Stimulated activated CD8-positive, alpha-beta memory T cell treated with anti-CD3 and anti-CD28 coated beads, Interleukin-2, amount 100 ng/mL, for 48 hours (primary cell): ENCODE measurements around the gene DMRTC2.
"Not testable (repeated sequence)": the region's sequence is repeated elsewhere in the genome, so short reads cannot be mapped to it uniquely, and the experiment has no call there.

Experiments used
- DNase-seq, 2 donors: peaks; one replicate each; pipeline ENCODE4 v3.0.0-alpha.2; 2020; ENCODE audit warnings: low read depth in 2 of 2

Gene DMRTC2

DNA sequence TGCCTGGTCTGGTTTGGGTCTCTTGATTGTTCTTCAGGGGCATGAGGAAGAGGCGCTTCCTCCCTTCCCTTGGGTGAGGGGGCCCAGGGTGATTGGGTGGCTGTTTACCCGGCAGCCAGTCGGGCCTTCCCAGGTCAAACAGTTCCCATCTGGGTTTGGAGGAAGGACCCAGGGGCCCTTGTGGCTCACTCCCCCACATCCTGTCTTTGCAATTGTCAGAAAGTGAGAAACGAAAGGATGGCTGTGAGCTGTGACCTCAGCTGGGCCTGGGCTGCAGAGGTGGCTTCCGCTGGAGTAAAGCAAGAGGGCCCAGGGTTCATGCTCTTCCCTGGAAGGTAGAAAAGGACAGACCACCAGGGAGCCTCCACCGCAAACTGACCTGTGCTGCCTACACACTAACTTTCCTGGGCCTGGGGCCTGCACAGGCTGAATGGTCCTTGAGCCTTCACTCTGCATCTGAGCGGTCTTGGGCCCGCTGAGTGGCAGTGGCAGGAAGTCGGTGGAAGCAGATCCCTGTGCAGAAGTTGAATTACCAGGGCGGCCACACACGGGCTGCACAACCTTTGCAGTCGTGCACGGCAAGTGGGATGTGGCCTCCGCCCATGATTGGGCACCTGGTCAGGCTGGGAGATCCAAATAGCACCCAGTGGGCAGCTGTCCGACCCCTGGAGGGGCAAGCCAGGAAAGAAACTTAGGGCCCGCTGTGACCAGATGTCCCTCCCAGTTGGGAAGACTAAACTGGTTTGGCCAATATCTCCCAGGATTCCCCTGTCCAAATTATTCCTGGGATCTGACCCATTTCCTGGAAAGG is 26.9 kb downstream of the DMRTC2 start:
- peak in 1 of 2 donors; percentile 62 for DNase-seq

DNA sequence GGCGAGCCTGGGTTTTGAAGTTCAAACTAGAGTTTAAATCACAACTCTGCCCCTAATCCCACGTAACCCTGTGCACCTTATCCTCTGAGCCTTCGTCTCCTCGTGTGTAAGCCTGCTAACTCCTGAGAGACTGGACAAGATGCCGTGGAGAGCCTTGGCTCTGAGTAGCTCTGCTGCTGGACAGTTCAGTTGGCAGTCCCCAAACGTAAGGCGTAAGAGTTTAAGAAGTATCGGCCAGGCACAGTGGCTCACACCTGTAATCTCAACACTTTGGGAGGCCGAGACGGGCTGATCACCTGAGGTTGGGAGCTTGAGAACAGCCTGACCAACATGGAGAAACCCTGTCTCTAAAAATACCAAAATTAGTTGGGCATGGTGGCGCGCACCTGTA is 27.5 kb downstream of the DMRTC2 start:
- DNase-seq, result no peak

DNA sequence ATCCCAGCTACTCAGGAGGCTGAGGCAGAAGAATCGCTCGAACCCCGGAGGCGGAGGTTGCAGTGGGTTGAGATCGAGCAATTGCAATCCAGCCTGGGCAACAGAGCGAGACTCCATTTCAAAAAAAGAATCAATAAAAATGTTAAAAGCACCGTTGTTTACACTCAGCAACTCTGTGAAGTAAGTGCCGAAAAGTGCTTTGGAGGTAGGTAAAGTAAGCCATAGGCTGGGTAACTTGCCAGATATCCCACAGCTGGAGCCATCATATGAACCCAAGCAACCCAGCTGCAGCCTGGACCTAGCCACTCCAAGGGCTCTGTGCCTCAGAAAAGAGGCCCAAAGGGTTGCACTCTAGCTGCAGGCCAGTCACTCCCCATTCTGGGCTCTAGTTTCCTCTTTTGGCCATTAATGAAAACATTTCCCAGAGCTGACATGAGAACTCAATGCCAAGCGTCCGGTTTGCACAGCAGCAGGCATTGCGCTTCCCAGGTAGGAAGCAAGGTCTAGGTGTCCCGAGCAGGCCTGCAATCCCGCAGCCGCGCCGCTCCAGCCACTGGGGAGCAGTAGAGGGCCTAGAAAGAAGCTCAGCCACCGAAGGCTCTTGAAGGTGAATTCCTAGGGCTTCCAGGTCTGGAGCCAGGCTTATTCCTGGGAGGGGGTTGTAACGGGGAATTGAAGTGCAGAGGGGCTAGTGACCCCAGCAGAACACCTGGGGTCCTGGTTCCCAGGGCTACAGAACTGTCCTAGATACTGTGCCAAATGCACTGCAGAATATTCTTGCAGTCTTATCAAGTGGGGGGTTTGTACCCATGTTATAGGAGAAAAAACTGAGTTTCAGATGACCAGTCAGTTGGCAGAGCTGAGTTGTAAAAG is 28.2 kb downstream of the DMRTC2 start:
- DNase-seq, result no peak

DNA sequence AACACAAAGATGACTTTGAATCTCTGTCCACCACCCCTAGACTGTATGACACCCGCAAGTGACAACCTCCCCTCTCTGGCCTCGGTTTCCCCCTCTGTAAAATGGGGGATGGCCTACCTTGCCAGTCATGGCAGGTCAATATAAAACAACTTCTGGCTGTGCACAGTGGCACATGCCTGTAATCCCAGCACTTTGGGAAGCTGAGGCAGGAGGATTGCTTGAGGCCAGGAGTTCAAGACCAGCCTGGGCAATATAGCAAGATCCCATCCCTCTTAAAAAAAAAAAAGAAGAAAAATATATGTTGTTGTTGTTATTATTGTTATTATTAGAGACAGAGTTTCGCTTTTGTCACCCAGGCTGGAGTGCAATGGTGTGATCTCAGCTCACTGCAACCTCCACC is 31.1 kb downstream of the DMRTC2 start:
- DNase-seq, result not testable (repeated sequence)

DNA sequence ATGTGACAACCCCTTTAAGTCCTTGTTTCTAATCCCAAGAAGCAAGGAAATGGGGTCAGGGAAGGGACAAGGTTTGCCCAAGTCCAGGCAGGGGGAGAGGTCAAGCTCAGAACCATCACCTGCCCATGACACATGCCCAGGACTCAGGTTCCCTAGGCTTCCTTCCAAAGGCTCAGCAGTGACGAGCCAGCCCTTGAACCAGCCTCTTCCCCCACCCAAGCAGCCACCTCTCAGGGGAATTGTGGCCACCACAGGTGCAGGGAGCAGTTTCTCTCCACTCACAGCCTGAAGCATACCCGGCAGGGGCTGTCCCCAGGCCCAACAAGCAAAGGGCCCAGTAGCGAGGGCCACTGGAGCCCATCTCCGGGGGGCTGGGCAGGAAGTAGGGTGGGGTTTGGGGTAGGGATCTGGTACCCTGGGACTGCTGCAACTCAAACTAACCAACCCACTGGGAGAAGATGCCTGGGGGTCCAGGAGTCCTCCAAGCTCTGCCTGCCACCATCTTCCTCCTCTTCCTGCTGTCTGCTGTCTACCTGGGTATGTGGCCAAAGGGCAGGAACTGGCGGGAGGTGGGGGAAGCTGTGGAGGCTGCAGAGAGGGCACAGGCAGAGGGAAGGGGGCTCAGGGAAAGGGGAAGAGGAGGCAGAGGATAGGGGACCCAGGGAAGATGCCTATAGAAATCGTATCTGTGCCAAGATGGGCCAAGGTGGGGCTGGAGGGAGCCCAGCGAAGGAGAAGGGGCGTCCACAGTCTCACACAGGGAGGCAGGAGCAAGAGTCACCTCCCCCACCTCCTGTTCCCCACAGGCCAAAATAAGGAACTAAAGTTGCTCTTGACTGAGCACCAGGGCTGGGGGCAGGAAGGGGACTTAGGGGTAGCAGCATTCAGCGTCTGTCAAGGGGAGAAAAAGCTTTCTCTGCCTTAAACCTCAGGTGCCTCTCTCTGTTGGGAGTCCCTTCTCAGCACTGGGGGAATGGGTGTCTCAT is 32.3 kb downstream of the DMRTC2 start, which contains the start of gene CD79A:
CD79A (plus strand) TSS at position 433 of the 986 bp plus-strand sequence; CDS start at position 459, 26 bp downstream.
- DNase-seq, result no peak

DNA sequence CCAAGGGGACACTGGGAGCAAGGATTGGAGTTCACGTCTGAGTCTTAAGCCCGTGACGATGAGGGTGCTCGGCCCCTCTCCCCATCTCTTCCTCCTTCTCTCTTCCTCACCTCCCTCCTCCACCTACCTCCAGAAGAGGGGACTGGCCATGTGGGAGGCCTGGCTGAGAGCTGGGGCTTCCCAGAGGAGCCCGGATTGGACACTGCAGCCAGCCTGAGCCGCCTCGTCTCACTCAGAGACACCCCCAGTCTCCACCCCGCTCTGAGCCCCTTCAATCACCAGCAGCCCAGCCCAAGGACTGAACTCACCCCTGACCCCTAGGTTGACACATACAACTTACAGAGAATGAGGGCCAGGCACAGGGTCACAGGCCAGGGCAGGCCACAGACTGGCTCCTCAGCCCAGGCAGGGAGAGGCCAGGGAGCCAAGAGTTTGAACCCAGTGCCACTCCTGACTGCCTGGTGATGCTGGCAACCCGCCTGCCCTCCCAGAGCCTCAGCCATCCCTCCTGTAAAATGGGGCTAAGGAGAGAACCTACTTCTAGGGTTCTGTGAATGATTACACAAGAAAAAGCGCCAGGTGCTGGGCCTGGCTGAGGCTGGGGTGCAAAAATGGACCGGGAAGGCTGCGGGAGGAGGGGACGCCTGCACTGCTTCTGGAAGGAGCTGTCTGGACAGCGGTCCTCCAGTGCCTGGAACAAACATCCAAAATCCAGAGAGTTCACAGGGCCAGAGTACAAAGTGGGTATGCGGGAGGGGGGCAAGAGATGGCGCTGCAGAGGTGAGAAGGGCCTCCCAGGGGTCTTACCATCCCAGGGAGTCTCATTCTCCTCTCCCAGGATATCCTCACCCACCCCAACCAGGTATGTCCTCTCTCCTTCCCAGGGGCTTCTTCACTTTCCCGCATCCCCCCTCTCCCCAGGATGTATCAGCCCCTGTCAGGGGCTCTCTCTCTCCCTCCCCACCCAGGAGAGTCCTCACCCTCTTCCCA is 33.4 kb downstream of the DMRTC2 start:
- DNase-seq, result no peak

DNA sequence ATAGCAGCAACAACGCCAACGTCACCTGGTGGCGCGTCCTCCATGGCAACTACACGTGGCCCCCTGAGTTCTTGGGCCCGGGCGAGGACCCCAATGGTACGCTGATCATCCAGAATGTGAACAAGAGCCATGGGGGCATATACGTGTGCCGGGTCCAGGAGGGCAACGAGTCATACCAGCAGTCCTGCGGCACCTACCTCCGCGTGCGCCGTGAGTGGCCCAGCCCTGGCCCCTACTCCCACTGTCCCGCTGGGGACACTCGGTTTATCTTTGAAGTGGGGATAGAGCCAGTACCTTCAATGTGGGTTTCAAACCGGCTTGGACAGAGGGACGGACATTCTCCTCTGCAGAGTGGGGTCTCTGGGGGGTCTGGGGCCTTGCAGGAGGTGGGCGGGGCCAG is 34.2 kb downstream of the DMRTC2 start:
- no peak for DNase-seq

DNA sequence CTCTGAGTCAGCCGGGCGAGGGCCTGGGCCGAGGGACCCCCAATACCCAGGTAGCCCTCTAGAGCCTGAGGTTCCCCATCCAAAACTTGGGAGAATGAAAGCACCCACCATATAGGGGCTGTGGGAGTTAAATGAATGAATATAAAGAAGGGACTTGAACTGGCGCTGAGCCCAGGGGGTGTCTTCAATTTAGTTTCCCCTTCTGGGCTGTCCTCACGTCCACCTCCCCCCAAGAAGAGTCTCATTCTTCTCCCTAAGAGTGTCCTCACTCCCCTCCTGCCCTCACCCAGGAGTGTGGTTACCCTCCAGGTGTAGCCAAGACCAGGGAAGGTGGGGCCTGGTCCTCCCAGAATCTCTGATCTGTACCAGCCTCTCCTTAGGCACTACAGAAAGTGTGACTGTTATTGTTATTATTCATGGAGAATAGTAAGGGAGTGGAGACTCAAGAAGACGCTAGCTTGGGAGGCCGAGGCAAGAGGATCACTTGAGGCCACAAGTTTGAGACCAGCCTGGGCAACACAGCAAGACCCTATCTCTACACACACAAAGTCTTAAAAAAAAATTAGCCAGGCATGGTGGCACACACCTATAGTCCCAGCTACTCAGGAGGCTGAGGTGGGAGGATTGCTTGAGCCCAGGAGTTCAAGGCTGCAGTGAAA is 35.0 kb downstream of the DMRTC2 start:
- no peak for DNase-seq

DNA sequence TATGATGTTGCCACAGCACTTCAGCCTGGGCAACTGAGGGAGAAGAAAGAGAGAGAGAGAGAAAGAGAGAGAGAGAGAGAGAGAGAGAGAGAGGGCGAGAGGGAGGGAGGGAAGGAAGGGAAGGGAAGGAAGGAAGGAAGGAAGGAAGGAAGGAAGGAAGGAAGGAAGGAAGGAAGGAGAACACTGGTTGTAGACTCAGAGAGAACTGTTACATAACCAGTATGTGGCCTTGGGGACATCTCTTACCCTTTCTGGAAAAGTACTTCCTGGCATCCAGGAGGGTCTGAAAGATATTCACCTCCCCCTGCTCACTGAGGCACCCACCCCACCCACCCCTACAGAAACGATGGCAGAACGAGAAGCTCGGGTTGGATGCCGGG is 35.5 kb downstream of the DMRTC2 start:
- DNase-seq, result no peak

DNA sequence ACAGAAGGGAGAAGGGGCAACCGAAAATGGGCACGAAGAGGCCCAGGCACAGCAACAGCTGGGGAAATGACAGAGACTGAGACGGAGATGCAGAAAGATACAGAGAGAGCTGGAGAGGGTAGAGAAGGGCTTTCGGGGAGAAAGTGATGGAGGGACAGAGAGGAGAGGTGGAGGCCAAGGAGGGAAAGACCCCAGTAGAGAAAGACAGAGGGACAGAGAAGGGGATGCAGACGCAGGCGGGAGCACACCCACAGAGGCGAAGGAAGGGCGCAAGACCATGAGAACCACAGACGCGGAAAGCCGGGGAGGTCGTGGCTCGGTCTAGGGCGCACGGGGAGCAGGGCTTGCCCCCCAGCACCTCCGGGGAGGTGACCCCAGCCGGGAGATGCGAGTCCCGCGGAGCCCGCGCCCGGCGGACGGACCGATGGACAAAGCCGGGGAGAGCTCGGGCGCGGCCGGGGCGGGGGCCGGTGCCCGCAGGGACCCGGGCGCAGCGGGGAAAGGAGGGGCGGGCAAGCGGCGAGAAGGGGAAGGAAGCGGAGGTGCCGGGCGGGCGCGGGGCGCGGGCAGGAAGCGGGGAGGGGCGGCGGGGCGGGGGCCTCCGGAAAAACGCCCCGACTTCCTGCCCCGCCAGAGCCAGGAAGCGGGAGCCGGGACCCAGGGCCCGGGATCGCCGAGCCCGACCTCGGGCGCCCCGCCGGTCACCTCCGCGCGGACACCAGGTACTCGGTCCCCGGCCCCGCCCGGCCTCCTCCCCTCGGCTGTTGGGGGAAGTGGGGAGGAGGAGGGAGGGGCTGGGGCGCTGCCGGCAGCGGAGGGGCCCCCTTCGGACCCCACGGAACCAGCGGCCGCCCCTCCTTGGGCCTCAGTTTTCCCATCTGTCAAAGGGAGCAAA is 38.0 kb downstream of the DMRTC2 start, which contains the start of gene ARHGEF1:
ARHGEF1 (plus strand) TSS at position 617 of the 895 bp plus-strand sequence. CDS start 4,899 bp downstream, outside the sequence.
- no peak for DNase-seq

DNA sequence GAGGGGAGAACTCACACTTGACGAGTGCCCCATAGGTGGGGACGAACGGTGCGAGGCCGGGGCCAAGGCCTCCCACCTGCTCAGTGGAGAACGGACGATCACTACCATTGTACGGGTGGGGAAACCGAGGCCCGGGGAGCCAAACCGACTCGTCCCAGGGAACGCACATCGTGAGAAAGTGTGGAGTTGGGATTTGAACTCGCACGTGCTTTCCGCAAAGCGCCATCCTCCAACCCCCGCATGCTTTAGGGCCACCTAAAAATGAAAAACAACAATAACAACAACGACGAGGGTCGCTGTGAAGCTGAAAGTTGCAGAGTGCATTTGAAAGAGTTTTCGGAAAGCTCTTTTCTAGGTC is 38.6 kb downstream of the DMRTC2 start:
- DNase-seq, result no peak

DNA sequence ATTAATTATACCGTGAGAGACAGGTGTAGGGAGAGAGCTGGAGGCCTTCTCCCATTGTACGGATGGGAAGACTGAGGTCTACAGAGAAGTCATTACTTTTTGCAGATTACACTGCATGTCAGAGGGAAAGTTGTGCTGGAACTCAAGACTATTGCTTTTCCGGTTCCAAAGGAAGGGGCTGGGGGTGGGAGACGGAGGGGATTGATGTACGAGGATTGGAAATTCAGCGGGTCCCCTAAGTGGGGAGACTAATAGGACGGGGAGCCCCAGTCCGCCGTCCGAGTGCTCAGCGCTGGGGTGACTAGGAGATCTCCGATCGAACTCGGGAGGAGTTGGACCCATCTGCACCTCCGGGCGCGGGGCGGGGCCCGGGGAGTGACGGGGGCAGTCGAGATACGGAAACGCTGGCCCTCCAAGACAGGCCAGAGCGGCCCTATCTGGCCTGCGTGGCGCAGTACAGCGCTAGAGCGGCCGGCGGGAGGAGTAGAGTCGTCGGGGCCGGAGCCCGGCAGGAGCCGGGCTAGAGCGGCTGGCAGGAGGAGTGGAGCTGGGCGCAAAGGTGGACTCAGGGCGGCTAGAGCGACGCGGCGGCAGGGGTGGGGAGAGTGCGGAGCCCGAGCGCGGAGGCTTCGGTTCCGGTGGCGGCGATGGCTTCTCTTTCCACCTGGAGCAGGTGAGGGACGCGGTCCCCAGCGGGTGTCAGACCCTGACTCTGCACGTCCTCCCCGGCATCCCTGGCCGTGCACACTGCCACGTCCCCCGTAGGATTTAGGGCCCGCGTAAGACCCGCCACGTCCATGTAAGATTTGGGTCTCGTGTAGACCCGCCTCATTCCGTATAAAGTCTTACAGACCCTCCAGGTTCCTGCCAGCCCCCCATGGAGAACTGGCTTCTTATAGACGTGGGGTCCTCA is 39.2 kb downstream of the DMRTC2 start:
- DNase-seq, result peak; percentile 87 to 91

DNA sequence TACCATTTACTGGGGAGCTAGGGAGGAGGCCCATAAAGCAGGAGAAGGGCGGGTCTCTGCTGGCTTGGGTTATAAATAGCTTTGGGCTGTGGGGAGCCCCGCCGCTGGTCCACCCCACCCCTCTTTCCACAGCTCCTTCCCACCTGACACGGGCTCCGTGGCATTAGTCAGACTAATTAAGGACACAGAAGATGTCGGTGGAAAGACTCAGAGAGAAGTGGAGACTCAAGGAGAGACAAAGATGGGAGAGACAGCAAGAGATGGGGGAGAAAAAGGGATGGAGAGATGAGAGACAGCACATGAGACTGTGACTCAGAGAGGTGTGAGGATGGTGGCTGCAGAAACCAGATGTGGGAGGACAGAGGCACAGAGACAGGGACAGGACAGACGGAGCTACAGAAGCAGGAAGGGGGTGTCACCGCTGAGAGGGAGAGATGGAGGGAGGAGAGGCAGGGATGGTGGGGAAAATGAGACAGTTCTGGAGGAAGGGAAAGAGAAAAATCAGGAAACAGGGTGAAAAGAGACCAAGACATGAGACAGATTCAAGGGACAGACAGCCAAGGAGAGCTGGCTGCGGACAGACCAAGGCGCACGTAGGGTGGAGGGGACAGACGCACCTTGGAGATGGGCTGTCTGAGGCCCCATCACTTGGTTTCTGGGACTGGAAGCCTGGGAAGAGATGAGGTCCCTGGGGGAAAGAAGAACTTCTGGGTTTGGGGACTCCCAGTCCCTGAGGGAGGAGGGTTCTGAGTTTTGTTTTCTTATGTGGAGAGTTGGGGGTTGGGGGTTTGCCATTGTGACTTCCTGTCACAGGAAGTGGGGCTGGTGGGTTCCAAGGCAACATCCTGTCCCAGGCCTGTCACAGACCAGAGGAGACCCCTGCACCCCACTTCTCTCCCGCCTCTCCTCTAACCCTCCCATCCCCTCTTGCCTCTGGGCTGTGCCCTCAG is 42.2 kb downstream of the DMRTC2 start:
- no peak for DNase-seq

DNA sequence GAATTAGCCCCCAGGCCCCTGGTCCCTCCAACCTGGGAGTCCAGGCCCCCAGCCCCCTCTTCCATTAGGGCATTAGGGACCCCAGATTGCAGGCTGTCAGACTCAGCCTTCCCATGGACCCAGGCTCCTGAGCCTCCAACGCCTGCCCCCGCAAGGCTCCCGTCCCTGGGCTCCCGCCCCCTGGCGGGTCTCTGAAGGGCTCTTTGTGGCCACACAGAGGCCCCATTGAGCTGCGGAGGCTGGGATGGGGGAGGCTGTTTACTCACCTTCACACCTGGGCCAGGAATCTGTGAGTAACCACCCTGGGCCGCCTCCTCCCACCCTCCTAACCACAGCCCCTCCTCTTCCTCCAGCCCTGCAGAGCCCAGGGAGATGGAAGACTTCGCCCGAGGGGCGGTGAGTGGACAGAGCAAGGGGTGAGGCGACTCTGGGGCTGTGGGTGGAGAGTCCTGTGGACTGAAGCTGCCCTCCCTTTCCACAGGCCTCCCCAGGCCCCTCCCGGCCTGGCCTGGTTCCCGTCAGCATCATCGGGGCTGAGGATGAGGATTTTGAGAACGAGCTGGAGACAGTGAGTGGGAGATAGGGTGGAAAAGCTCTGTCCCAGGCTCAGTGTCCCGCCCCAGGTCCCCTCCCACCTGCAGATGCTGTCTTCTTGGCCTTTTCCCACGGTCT is 43.0 kb downstream of the DMRTC2 start:
- peak; percentile 79 to 82 for DNase-seq

DNA sequence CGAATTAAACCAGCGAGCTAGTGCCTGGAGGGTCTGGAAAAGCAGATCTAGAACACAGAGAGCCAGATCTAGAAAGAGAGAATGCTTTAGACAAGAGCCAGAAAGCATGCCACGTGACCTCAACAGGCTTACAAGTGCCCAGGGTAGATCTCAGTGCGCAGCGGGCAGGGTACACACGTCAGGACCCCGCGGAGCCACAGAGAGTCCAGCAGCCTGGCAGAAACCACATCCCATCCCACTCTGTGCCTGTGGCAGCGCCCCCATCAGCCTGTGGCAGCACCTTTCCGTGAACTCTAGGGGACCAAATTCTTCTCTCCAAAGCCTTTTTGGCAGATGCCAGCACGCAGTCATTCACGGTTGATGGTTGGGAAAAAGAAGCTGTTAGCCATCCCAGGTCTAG is 44.1 kb downstream of the DMRTC2 start:
- no peak for DNase-seq

DNA sequence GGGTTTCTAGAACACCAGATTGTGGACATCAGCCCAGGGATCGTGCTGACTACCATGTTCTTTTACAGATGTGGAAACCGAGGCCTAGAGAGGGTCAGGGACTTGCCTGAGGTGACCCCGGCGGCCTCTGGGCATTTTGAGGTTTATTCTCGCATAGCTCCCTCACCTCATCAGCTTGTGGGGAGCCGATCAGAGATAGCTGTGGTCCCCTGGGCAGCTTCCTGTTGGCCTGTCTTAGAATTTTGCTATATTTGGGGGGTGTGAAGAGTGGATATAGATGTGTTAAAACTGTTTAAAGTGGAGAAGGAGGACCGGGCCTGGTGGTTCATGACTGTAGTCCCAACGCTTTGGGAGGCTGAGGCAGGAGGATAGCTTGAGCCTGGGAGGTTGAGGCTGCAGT is 45.1 kb downstream of the DMRTC2 start:
- no peak for DNase-seq
